ENCODE results near the gene LRRK1.

Gene LRRK1

DNA sequence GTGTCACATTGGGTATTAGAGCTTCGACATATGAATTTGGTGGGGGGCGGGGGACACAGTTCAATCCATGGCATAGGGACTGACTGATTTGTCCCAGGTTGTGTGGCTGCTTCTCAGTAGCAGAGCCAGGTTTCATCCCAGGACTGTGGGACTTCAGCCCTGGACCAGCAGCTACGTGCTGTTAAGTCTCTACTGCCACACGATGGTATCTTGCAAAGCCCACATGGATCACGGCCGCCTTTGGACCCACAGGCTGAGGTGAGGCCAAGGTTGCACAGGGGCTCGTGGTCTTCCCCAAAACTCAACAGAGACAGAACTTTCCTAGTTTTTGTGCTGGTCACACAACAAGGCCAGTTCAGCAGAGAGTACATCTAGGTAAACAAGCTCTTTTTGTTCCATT lies 97.4 kb downstream of the LRRK1 start:
- TF ChIP-seq, protein P1, sequence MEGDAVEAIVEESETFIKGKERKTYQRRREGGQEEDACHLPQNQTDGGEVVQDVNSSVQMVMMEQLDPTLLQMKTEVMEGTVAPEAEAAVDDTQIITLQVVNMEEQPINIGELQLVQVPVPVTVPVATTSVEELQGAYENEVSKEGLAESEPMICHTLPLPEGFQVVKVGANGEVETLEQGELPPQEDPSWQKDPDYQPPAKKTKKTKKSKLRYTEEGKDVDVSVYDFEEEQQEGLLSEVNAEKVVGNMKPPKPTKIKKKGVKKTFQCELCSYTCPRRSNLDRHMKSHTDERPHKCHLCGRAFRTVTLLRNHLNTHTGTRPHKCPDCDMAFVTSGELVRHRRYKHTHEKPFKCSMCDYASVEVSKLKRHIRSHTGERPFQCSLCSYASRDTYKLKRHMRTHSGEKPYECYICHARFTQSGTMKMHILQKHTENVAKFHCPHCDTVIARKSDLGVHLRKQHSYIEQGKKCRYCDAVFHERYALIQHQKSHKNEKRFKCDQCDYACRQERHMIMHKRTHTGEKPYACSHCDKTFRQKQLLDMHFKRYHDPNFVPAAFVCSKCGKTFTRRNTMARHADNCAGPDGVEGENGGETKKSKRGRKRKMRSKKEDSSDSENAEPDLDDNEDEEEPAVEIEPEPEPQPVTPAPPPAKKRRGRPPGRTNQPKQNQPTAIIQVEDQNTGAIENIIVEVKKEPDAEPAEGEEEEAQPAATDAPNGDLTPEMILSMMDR (IDR thresholded peaks at IDR 0.05; ENCODE audit: insufficient read depth, low read length, poor library complexity, severe bottlenecking) = no peak
- Histone ChIP-seq H3K4me3 (replicated peaks; ENCODE audit: low read depth, low read length) (no peak overlapping the region), H3K36me3 (ENCODE audit: control insufficient read depth, insufficient read depth, low read length) (peaks cover 55% of the 10 kb centered on the region), H3K27me3 (replicated peaks; ENCODE audit: control insufficient read depth, insufficient read depth, low read length) (no peaks in the 10 kb centered on the region)
- DNase-seq (ENCODE audit: extremely low read depth, insufficient read length) = no peak

DNA sequence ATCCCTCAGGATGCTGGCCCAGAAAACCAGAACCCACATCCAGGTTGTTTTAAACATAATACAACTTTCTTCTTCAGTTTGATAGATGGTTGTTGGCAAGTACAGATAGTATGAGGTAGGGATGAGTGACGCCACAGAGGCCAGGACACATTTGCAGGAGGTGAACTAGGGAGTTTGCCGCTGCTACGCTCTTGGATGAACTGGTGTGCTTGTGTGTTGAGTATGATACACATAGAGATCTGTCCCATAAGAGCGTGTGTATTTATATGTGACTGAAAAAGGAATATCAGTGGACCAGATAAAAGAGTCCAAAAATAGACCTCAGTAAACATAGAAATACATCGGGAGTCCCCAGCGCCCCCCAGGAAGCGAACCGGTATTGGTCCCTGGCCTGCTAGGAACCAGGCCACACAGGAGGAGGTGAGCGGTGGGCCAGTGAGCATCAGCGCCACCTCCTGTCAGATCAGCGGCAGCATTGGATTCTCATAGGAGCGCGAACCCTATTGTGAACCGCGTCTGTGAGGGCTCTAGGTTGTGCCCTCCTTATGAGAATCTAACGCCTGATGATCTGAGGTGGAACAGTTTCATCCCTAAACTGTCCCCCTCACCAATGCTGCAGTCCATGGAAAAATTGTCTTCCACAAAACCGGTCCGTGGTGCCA lies 98.1 kb downstream of the LRRK1 start:
- Histone ChIP-seq H3K4me3 (replicated peaks; ENCODE audit: low read depth, low read length) (no peak overlapping the region), H3K27me3 (replicated peaks; ENCODE audit: control insufficient read depth, insufficient read depth, low read length) (no peaks in the 10 kb centered on the region), H3K36me3 (ENCODE audit: control insufficient read depth, insufficient read depth, low read length) (peaks cover 58% of the 10 kb centered on the region)
- DNase-seq (ENCODE audit: extremely low read depth, insufficient read length) = no peak
- TF ChIP-seq, protein P1 (IDR thresholded peaks at IDR 0.05; ENCODE audit: insufficient read depth, low read length, poor library complexity, severe bottlenecking) = peak; percentile 37

DNA sequence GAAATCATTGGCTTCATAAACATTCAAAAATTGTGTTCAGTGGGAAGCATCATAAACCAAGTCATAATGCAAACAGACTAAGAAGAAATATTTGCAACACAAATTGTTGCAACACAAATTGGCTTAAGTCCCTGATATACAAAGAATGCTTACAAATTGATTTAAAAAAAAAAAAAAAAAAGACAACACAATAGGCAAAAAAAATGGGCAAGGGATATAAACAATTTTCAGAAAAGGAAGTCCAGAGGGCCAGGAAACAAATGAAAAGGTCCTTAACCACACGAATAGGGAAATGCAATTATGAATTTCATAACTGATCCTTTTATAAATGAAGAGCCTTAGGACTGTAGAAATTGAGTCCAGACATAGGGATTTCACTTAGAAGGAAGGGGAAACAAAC lies 98.9 kb downstream of the LRRK1 start:
- H3K27me3 ChIP-seq (replicated peaks; ENCODE audit: control insufficient read depth, insufficient read depth, low read length) = no peaks in the 10 kb centered on the region
- TF ChIP-seq, protein P1 (IDR thresholded peaks at IDR 0.05; ENCODE audit: insufficient read depth, low read length, poor library complexity, severe bottlenecking) = no peak
- H3K4me3 ChIP-seq (replicated peaks; ENCODE audit: low read depth, low read length) = no peak overlapping the region
- no peak for DNase-seq (ENCODE audit: extremely low read depth, insufficient read length)
- peaks cover 54% of the 10 kb centered on the region for H3K36me3 ChIP-seq (ENCODE audit: control insufficient read depth, insufficient read depth, low read length)

DNA sequence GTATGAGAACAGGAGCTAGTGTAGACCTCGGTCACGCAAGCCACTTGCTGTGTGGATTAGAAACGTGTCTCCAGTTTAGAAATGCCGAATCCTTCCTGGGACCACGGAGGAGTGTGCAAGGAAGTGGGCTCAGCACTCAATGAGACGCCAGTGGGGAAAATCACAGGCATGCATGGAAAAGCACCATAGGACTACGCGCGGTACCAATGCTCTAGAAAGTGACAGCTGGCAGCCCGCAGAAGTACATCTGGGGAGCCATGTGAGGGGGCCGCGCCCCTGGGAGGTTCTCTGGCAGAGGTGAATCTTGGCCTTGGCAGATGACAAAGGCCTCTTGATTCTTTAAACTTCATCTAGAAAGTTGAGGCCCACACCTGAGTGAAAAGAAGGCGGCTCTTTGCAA lies 99.3 kb downstream of the LRRK1 start:
- peaks cover 52% of the 10 kb centered on the region for H3K36me3 ChIP-seq (ENCODE audit: control insufficient read depth, insufficient read depth, low read length)
- DNase-seq (ENCODE audit: extremely low read depth, insufficient read length) = no peak
- H3K4me3 ChIP-seq (replicated peaks; ENCODE audit: low read depth, low read length) = no peak overlapping the region
- H3K27me3 ChIP-seq (replicated peaks; ENCODE audit: control insufficient read depth, insufficient read depth, low read length) = no peaks in the 10 kb centered on the region
- TF ChIP-seq, protein P1 (IDR thresholded peaks at IDR 0.05; ENCODE audit: insufficient read depth, low read length, poor library complexity, severe bottlenecking) = no peak

GRCh38 chr15:101019366-101019896 lies 100.3 kb downstream of the LRRK1 start:
- Histone ChIP-seq H3K36me3 (ENCODE audit: control insufficient read depth, insufficient read depth, low read length) (peaks cover 54% of the 10 kb centered on the region), H3K4me3 (replicated peaks; ENCODE audit: low read depth, low read length) (no peak overlapping the region), H3K27me3 (replicated peaks; ENCODE audit: control insufficient read depth, insufficient read depth, low read length) (no peaks in the 10 kb centered on the region)
- TF ChIP-seq, protein P1 (IDR thresholded peaks at IDR 0.05; ENCODE audit: insufficient read depth, low read length, poor library complexity, severe bottlenecking) = no peak
- DNase-seq (ENCODE audit: extremely low read depth, insufficient read length) = no peak

Measured in GM06990 (cell line).